Colonic mucosa (tissue), 4 donors: ENCODE measurements around the gene CST3. TPM values are rescaled to one million over a fixed set of nuclear protein-coding genes. Genes with fewer than 3 reads are reported as not detected.
"Not testable (repeated sequence)": the region's sequence is repeated elsewhere in the genome, so short reads cannot be mapped to it uniquely, and the experiment has no call there.

ENCODE experiments used
- DNase-seq: peaks from one replicate; pipeline ENCODE4 v3.0.0-alpha.2; 2020
- H3K27ac ChIP-seq: fragments of 200-600 bp; one replicate; pipeline ENCODE4 v1.8.0; 2021
- H3K27me3 ChIP-seq: fragments of 200-600 bp; one replicate; pipeline ENCODE4 v1.8.0; 2021
- H3K36me3 ChIP-seq: fragments of 200-600 bp; one replicate; pipeline ENCODE4 v1.8.0; 2021
- H3K4me1 ChIP-seq: fragments of 200-600 bp; one replicate; pipeline ENCODE4 v1.8.0; 2021; ENCODE audit warnings: mild to moderate bottlenecking
- H3K4me3 ChIP-seq: fragments of 200-600 bp; one replicate; pipeline ENCODE4 v1.8.0; 2021
- H3K9ac ChIP-seq, 2 donors: one replicate each; pipeline ENCODE4 v1.7.0; 2013; ENCODE audit warnings: control low read depth in 2 of 2, low read depth in 2 of 2, low read length in 2 of 2
- H3K9me3 ChIP-seq: fragments of 200-600 bp; one replicate; pipeline ENCODE4 v1.8.0; 2021
- CTCF ChIP-seq: fragments of 200-600 bp; IDR thresholded peaks from one replicate; pipeline ENCODE4 v1.8.0; 2022; ENCODE audit warnings: antibody characterized with exemption, mild to moderate bottlenecking
- intact Hi-C: fragments of 100-400 bp; cut with DNase I; formaldehyde crosslinking; loops from one replicate; pipeline ENCODE4 v1.14.1; 2022
- total RNA-seq, 2 donors: library from RNA; stranded (reverse); fragmentation: NEBNext Ultra II Directional in 1 of 2; extraction: Animal tissue kit (Norgen Biotek cat#: 25700) in 1 of 2; gene quantifications; one replicate each; pipeline ENCODE4 v1.2.1, GENCODE V29; 2021
- donor health status: healthy.
- donor health status: DM: no; HTN: no; CAD: no.
- donor health status: DM: no; HTN: no; CAD: no.

Gene CST3
- total RNA-seq = 100 to 1,000 TPM; 606 to 666 TPM

GRCh38 chr20:23637282-23638221 lies at the start of gene CST3:
TSS of gene CST3 (minus strand) at chr20:23637955. CDS start at chr20:23637862, 93 bp downstream.
- intact Hi-C loops = no loop called here

GRCh38 chr20:23686046-23686750 lies 48.4 kb upstream of the CST3 start:
- H3K27ac ChIP-seq = no peak overlapping the region
- intact Hi-C loops = no loop called here
- no peaks in the 10 kb centered on the region for H3K9me3 ChIP-seq
- no peak overlapping the region for H3K9ac ChIP-seq
- no peaks in the 10 kb centered on the region for H3K27me3 ChIP-seq
- TF ChIP-seq CTCF = no peak
- H3K4me3 ChIP-seq = no peak overlapping the region
- no peaks in the 10 kb centered on the region for H3K36me3 ChIP-seq
- no peak for DNase-seq
- H3K4me1 ChIP-seq = no peaks in the 10 kb centered on the region

More at GRCh38 chr20:23637282-23638221, at the start of gene CST3:
- Histone ChIP-seq H3K9me3 (no peaks in the 10 kb centered on the region), H3K36me3 (no peaks in the 10 kb centered on the region), H3K27me3 (no peaks in the 10 kb centered on the region), H3K27ac (peak within 1 kb of the TSS; percentile 96), H3K9ac (peak within 1 kb of the TSS; percentile 85 to 92), H3K4me3 (peak within 1 kb of the TSS; percentile 95), H3K4me1 (peaks cover 5% of the 10 kb centered on the region)
- DNase-seq = peak; percentile 94
- TF ChIP-seq CTCF = no peak

GRCh38 chr20:23685529-23685896 lies 47.8 kb upstream of the CST3 start:
- H3K36me3 ChIP-seq, H3K9ac ChIP-seq, H3K27ac ChIP-seq, H3K4me3 ChIP-seq, H3K4me1 ChIP-seq, H3K27me3 ChIP-seq, intact Hi-C loops, DNase-seq, H3K9me3 ChIP-seq: not testable (repeated sequence)

GRCh38 chr20:23684261-23684660 lies 46.5 kb upstream of the CST3 start:
- TF ChIP-seq CTCF = no peak
- DNase-seq = no peak
- Histone ChIP-seq H3K4me3 (no peak overlapping the region), H3K27ac (no peak overlapping the region), H3K4me1 (no peaks in the 10 kb centered on the region), H3K9ac (no peak overlapping the region), H3K36me3 (no peaks in the 10 kb centered on the region), H3K27me3 (no peaks in the 10 kb centered on the region), H3K9me3 (no peaks in the 10 kb centered on the region)
- intact Hi-C loops = no loop called here

- no peaks in the 10 kb centered on the region for H3K4me1 ChIP-seq
- H3K9ac ChIP-seq = no peak overlapping the region
- H3K27me3 ChIP-seq = no peaks in the 10 kb centered on the region
- no peak overlapping the region for H3K4me3 ChIP-seq
- DNase-seq = no peak
- H3K36me3 ChIP-seq = no peaks in the 10 kb centered on the region
- intact Hi-C loops = no loop called here
- no peaks in the 10 kb centered on the region for H3K9me3 ChIP-seq
- no peak overlapping the region for H3K27ac ChIP-seq
- no peak for TF ChIP-seq CTCF
Observed at GRCh38 chr20:23683807-23684206, 46.1 kb upstream of the CST3 start.

- Histone ChIP-seq H3K4me3 (no peak overlapping the region), H3K4me1 (no peaks in the 10 kb centered on the region), H3K36me3 (no peaks in the 10 kb centered on the region), H3K27me3 (no peaks in the 10 kb centered on the region), H3K9me3 (no peaks in the 10 kb centered on the region), H3K9ac (no peak overlapping the region), H3K27ac (no peak overlapping the region)
- no peak for TF ChIP-seq CTCF
- intact Hi-C loops = no loop called here
- no peak for DNase-seq
Observed at GRCh38 chr20:23683281-23683680, 45.5 kb upstream of the CST3 start.
